GM21717 (cell line): ENCODE measurements around the gene TRIP12.
"Not testable (repeated sequence)": the region's sequence is repeated elsewhere in the genome, so short reads cannot be mapped to it uniquely, and the experiment has no call there.

Source experiments
- ATAC-seq: cut with Tn5 transposase; IDR thresholded peaks from one replicate; pipeline ENCODE4 v1.9.1; 2021; ENCODE audit warnings: mild to moderate bottlenecking, moderate library complexity; ENCODE audit not compliant: unreplicated experiment

The TRIP12 gene

DNA sequence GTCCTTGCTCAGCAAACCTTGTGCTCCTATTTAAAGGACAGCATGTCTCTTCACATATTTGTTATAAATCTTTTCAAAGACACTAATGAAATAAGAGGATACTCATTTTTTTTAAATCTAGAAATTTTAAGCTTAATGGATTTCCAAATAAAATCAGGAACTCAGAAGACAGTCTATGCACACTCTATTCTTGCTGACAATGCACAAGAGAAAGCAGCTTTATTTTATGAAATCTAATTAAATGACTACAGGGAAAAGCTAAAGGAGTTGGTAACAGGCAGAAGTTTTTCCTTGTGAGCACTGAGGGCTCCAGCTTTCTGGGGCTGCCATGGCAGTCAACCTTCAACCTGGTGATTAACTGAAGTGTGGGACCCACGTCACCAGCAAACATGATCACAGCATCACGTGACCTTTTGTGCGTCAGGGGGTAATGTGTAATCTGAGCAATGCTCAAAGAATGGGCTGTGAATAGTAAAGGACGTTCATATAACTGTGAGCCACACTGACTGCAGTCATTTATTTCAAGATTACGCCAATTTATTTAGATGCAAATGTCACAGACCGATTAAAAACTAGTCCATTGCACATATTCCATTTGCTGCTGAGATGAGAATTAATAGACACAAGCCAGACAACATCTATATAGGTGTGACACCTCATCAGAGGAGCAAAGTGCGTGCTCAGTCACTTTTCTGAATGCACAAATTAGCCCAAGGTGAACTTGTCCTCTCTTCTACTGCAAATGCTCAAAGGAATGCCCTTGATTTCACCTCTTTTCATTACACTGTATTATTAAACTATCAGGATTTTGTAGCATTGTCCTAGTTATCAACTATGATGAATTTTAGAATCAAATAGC lies 195.9 kb downstream of the TRIP12 start:
- no peak for ATAC-seq

DNA sequence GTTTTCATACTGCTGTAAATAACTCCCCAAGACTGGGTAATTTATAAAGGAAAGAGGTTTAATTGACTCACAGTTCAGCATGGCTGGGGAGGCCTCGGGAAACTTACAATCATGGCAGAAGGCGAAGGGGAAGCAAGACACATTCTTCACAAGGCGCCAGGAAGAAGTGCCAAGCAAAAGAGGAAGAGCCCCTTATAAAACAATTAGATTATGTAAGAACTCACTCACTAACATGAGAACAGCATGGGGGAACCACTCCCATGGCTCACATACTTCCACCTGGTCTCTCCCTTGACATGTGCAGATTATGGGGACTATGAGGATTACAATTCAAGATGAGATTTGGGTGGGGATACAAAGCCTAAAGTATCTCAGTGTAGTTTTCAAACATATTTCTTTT lies 198.6 kb downstream of the TRIP12 start:
- ATAC-seq: not testable (repeated sequence)

DNA sequence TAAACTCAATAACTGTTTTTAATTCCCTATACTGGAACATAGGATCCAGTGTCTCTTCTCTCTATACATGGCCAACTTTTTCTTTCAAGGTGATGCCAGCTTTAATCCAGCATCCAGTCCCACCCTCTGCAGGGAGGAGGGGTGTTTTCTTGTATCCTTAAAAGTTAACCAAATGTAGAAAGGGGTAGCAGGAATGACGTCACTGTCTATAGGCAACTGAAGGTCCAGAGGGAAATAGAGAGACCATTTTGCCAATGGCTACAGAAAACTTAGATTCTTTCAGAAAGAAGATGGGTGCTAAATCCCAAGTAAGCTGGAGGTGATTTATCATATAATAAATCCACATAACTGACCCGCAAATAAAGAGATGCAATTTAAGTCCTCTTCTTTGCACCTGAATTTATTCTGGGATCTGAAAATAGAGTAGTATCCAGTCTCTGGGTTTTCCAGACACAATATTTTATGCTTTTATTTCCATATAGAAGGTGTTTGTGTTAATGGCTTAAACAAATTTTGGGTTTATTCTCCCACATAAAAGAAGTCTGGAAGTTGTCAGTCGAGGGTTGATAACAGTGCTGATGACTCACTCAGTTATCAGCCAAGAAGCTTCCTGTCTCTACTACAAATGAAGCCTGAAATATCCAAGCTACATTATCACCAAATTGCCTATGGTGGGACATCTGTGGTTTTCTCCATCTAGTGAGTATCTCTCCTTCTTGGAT lies 201.7 kb downstream of the TRIP12 start:
- no peak for ATAC-seq

DNA sequence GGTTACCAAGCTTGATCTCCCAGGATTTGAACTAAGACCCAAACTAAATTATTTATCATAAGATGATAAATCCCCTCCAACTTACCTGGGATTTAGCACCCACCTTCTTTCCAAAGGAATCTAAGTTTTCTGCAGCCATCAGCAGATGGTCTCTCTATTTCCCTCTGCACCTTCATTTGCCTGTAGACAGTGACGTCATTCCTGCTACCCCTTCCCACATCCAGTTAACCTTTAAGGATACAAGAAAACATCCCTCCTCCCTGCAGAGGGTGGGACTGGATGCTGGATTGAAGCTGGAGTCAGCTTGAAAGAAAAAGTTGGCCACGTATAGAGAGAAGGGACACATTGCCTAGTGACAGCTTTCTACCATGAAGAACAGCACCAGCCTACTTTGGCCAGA lies 203.8 kb downstream of the TRIP12 start:
- ATAC-seq: no peak

DNA sequence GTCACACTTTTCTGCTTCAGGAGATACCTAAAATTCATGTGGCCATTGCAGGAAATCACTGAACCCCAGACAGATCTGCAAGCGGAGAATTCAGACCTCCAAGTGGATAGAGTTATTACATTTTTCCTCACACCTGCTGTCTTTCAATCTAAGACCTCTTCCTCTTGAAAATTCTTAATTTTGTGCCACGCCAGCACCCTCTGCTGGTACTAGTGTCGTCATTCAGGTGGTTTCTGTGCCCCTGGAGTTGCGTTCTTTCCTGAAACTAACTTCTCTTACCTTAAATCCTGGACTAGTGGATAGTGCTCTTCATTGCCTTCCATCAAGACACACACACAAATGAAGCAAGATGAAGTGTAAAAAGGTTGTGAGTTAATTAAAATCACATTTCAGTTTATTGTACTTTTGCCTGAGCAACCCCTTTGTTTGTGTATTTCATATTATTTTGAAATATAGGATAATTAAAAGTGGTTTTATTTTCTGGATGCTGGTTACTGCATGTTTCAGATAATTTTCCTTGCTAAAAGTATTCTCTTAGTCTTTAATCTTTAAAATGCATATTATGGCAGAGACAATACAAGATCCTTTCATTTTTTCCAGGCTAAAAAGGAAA lies 205.8 kb downstream of the TRIP12 start:
- no peak for ATAC-seq

DNA sequence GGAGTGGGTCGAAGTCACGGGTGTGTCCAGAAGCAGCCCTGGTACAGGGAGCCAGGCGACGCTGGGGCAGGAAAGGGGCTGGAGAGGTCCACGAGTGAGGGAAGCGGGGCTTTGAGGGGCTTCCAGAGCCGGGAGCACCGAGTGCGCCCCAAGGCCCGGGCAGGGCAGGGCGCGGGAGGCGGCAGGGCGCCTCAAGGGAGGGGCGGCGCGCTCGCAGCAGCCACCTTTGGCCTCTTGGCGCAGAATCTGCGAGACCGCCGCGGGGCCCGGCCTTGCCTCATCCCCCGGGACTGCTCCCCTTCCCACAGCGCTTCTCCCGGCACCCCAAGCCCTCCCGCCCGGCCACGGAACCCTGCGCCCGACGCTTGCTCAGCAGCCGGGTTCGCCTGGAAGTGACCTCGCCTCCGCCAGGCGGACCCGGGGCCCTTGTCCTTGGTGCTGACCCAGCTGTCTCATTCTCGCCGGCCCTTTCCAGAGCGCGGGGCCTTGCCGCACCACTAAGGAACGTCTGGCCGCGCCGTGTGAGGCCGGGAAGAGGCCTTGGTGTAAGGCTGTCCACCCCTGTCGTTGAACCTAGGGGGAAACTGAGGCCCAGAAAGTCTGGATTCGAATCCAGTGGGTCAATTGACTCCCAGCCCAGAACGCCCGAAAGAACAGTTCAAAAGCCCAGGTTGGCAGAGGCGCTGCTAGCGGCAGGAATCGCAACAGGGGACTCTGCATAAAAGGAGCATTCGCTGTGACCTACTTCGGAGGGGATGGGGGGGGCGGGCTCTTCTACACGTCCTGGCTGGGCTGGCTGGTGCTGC lies 206.9 kb downstream of the TRIP12 start:
- ATAC-seq: peak; percentile 29

DNA sequence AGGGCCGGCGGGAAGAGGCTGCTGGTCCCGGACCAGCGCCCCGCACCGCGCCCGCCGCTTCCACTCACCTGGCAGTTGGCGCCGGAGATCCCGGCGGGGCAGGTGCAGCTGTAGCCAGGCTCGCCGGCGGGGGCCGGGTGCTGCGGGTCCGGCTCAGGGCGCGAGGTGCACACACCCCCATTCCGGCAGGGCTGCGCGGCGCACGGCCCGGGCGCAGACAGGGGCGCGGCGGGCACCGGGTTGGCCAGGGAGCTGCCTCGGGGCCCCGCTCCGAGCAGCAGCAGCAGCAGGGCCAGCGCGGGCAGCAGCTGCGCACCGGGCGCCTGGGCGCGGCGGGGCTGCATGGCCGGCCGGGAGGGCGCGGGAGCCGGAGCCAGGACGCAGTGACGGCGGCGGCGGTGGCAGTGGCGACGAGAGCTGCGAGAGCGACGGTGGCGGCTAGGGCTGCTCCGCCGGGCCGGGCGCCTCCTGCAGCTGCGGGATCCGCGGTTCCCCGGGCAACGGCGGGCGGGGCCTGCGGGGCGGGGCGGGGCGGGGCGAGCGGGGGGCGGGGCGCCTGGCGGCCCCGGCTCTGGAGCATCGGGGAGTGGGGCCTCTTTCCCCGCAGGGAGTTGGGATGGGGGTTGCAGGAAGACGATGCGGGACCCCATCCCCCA lies 207.6 kb downstream of the TRIP12 start, which contains the start of gene DNER:
DNER (minus strand) TSS at position 476 of the 656 bp plus-strand sequence; CDS start at position 344, 132 bp downstream.
- peak; percentile 78 for ATAC-seq
